ENCODE results near the gene CDC42BPG.

The CDC42BPG gene

GRCh38 chr11:64884019-64884418 is 39.6 kb upstream of the CDC42BPG start:
- Histone ChIP-seq H3K27me3 (replicated peaks; ENCODE audit: insufficient read depth, low read length) (peaks cover 46% of the 10 kb centered on the region), H3K79me2 (ENCODE audit: low read length) (no peaks in the 10 kb centered on the region), H4K20me1 (ENCODE audit: insufficient read depth, low read length) (no peaks in the 10 kb centered on the region), H3K36me3 (replicated peaks; ENCODE audit: insufficient read depth, low read length) (no peaks in the 10 kb centered on the region), H3K9me2 (replicated peaks; ENCODE audit: insufficient read depth, low read length) (no peaks in the 10 kb centered on the region), H3K4me3 (ENCODE audit: low read length) (no peak overlapping the region), H2AFZ (ENCODE audit: low read length) (no peak overlapping the region), H3K9me3 (replicated peaks; ENCODE audit: insufficient read depth, low read length) (no peaks in the 10 kb centered on the region), H3K4me1 (ENCODE audit: low read length) (peaks cover 22% of the 10 kb centered on the region), H3F3A (ENCODE audit: insufficient read depth, low read length) (peaks cover 15% of the 10 kb centered on the region), H3K4me2 (ENCODE audit: low read depth, low read length) (no peak overlapping the region), H3K9ac (ENCODE audit: low read length) (no peak overlapping the region), H3K27ac (ENCODE audit: low read length) (no peak overlapping the region)
- no peak for TF ChIP-seq EZH2 (optimal IDR thresholded peaks at IDR 0.05; ENCODE audit: low read depth, low read length)
- TF ChIP-seq CTCF (IDR thresholded peaks at IDR 0.05; ENCODE audit: low read length), result no peak
- TF ChIP-seq EZH2phosphoT487 (IDR thresholded peaks at IDR 0.05; ENCODE audit: low read length), result no peak
- no peak for DNase-seq

GRCh38 chr11:64883575-64883974 is 39.1 kb upstream of the CDC42BPG start:
- TF ChIP-seq EZH2phosphoT487 (IDR thresholded peaks at IDR 0.05; ENCODE audit: low read length), result no peak
- no peak for TF ChIP-seq CTCF (IDR thresholded peaks at IDR 0.05; ENCODE audit: low read length)
- TF ChIP-seq EZH2 (optimal IDR thresholded peaks at IDR 0.05; ENCODE audit: low read depth, low read length), result no peak
- no peaks in the 10 kb centered on the region for H4K20me1 ChIP-seq (ENCODE audit: insufficient read depth, low read length)
- peaks cover 46% of the 10 kb centered on the region for H3K27me3 ChIP-seq (replicated peaks; ENCODE audit: insufficient read depth, low read length)
- no peaks in the 10 kb centered on the region for H3K79me2 ChIP-seq (ENCODE audit: low read length)
- peaks cover 16% of the 10 kb centered on the region for H3F3A ChIP-seq (ENCODE audit: insufficient read depth, low read length)
- H3K9me3 ChIP-seq (replicated peaks; ENCODE audit: insufficient read depth, low read length), result no peaks in the 10 kb centered on the region
- no peak overlapping the region for H3K27ac ChIP-seq (ENCODE audit: low read length)
- H3K9ac ChIP-seq (ENCODE audit: low read length), result no peak overlapping the region
- H3K9me2 ChIP-seq (replicated peaks; ENCODE audit: insufficient read depth, low read length), result no peaks in the 10 kb centered on the region
- no peak overlapping the region for H3K4me3 ChIP-seq (ENCODE audit: low read length)
- peaks cover 23% of the 10 kb centered on the region for H3K4me1 ChIP-seq (ENCODE audit: low read length)
- DNase-seq, result no peak
- no peaks in the 10 kb centered on the region for H3K36me3 ChIP-seq (replicated peaks; ENCODE audit: insufficient read depth, low read length)
- no peak overlapping the region for H3K4me2 ChIP-seq (ENCODE audit: low read depth, low read length)
- no peak overlapping the region for H2AFZ ChIP-seq (ENCODE audit: low read length)

- no peak overlapping the region for H2AFZ ChIP-seq (ENCODE audit: low read length)
- no peak for TF ChIP-seq EZH2phosphoT487 (IDR thresholded peaks at IDR 0.05; ENCODE audit: low read length)
- H3F3A ChIP-seq (ENCODE audit: insufficient read depth, low read length), result peaks cover 16% of the 10 kb centered on the region
Observed at GRCh38 chr11:64882243-64882642, 37.8 kb upstream of the CDC42BPG start.

GRCh38 chr11:64881476-64881875 is 37.0 kb upstream of the CDC42BPG start:
- Histone ChIP-seq H2AFZ (ENCODE audit: low read length) (no peak overlapping the region), H3K4me1 (ENCODE audit: low read length) (peaks cover 30% of the 10 kb centered on the region), H3K9ac (ENCODE audit: low read length) (no peak overlapping the region), H3K79me2 (ENCODE audit: low read length) (peaks cover 17% of the 10 kb centered on the region), H3K36me3 (replicated peaks; ENCODE audit: insufficient read depth, low read length) (no peaks in the 10 kb centered on the region), H3K9me2 (replicated peaks; ENCODE audit: insufficient read depth, low read length) (no peaks in the 10 kb centered on the region), H3K27ac (ENCODE audit: low read length) (no peak overlapping the region), H4K20me1 (ENCODE audit: insufficient read depth, low read length) (no peaks in the 10 kb centered on the region), H3K4me2 (ENCODE audit: low read depth, low read length) (no peak overlapping the region), H3K9me3 (replicated peaks; ENCODE audit: insufficient read depth, low read length) (no peaks in the 10 kb centered on the region), H3F3A (ENCODE audit: insufficient read depth, low read length) (peaks cover 16% of the 10 kb centered on the region), H3K27me3 (replicated peaks; ENCODE audit: insufficient read depth, low read length) (peaks cover 46% of the 10 kb centered on the region), H3K4me3 (ENCODE audit: low read length) (no peak overlapping the region)
- DNase-seq, result no peak
- TF ChIP-seq CTCF (IDR thresholded peaks at IDR 0.05; ENCODE audit: low read length) (no peak), EZH2 (optimal IDR thresholded peaks at IDR 0.05; ENCODE audit: low read depth, low read length) (no peak), EZH2phosphoT487 (IDR thresholded peaks at IDR 0.05; ENCODE audit: low read length) (no peak)

More at GRCh38 chr11:64882243-64882642, 37.8 kb upstream of the CDC42BPG start:
- H3K4me3 ChIP-seq (ENCODE audit: low read length), result no peak overlapping the region
- H4K20me1 ChIP-seq (ENCODE audit: insufficient read depth, low read length), result no peaks in the 10 kb centered on the region
- no peaks in the 10 kb centered on the region for H3K9me2 ChIP-seq (replicated peaks; ENCODE audit: insufficient read depth, low read length)
- DNase-seq, result no peak
- H3K4me2 ChIP-seq (ENCODE audit: low read depth, low read length), result no peak overlapping the region
- peaks cover 10% of the 10 kb centered on the region for H3K79me2 ChIP-seq (ENCODE audit: low read length)
- no peaks in the 10 kb centered on the region for H3K9me3 ChIP-seq (replicated peaks; ENCODE audit: insufficient read depth, low read length)
- no peaks in the 10 kb centered on the region for H3K36me3 ChIP-seq (replicated peaks; ENCODE audit: insufficient read depth, low read length)
- H3K27me3 ChIP-seq (replicated peaks; ENCODE audit: insufficient read depth, low read length), result peaks cover 46% of the 10 kb centered on the region
- peaks cover 23% of the 10 kb centered on the region for H3K4me1 ChIP-seq (ENCODE audit: low read length)
- no peak overlapping the region for H3K27ac ChIP-seq (ENCODE audit: low read length)
- no peak overlapping the region for H3K9ac ChIP-seq (ENCODE audit: low read length)
